GM21381 (cell line): Measurements from ENCODE around the gene USB1.

Experiments
- ATAC-seq: cut with Tn5 transposase; IDR thresholded peaks from one replicate; pipeline ENCODE4 v1.9.1; 2021; ENCODE audit warnings: mild to moderate bottlenecking, moderate library complexity; ENCODE audit not compliant: unreplicated experiment

Gene USB1

GRCh38 chr16:58013201-58013956, 12.2 kb downstream of the USB1 start:
- ATAC-seq = no peak

GRCh38 chr16:58016840-58017446, 15.7 kb downstream of the USB1 start:
- ATAC-seq = no peak

- no peak for ATAC-seq
Measured at GRCh38 chr16:58018803-58019202, 17.6 kb downstream of the USB1 start.

- no peak for ATAC-seq
Measured at GRCh38 chr16:58019866-58020538, 18.8 kb downstream of the USB1 start.

GRCh38 chr16:58020628-58021521, 19.7 kb downstream of the USB1 start:
- ATAC-seq = no peak

- no peak for ATAC-seq
Measured at GRCh38 chr16:58021661-58022551, 20.7 kb downstream of the USB1 start.

- no peak for ATAC-seq
Measured at GRCh38 chr16:58022601-58023371, 21.6 kb downstream of the USB1 start.

- no peak for ATAC-seq
Measured at GRCh38 chr16:58024486-58025350, 23.5 kb downstream of the USB1 start.

- ATAC-seq = peak; percentile 65
Measured at GRCh38 chr16:58025351-58026138, 24.3 kb downstream of the USB1 start, which contains the start of gene MMP15. Gene MMP15 (plus strand): TSS chr16:58025754. CDS start chr16:58026351, 597 bp downstream.

- ATAC-seq = no peak
Measured at GRCh38 chr16:58026139-58026704, 25.0 kb downstream of the USB1 start.

- ATAC-seq = no peak
Measured at GRCh38 chr16:58026705-58027160, 25.5 kb downstream of the USB1 start.

GRCh38 chr16:58027161-58027915, 26.1 kb downstream of the USB1 start:
- ATAC-seq = no peak

GRCh38 chr16:58027916-58028455, 26.8 kb downstream of the USB1 start:
- no peak for ATAC-seq

GRCh38 chr16:58028541-58029070, 27.4 kb downstream of the USB1 start:
- no peak for ATAC-seq

- no peak for ATAC-seq
Measured at GRCh38 chr16:58029410-58029809, 28.2 kb downstream of the USB1 start.
